ENCODE data around the gene GPC4. TPM values are rescaled to one million over a fixed set of nuclear protein-coding genes. Genes with fewer than 3 reads are reported as not detected.

The GPC4 gene
- total RNA-seq, 6 experiments from 2014 or later = not detected

DNA sequence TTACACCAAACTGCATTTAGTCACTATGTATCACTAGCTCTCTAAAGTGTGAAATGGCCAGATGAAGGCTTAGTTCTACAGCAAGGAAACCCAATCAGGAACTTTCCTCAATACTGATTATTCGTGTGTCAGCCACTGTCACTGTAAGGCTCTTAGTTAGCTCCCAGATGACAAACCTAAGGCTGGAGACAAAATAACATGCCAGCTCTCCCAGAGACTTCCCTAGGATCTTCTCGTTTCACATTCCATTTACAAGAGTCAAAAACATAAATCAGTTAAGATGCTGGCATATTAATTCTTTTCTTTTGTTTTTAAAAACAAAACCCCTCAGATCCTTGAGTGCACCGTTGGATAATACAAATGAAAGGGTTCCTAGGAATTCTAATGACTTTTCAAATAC is 109.0 kb downstream of the GPC4 start:
- Mint-ChIP-seq H3K36me3 (ENCODE audit: low read depth) (no peaks in the 10 kb centered on the region), H3K4me1 (ENCODE audit: low read depth) (no peaks in the 10 kb centered on the region), H3K9me3 (no peaks in the 10 kb centered on the region; the same call in 1 of the 2 replicates), H3K27me3 (ENCODE audit: insufficient read depth) (no peaks in the 10 kb centered on the region; the same call in 1 of the 2 replicates), H3K27ac (no peak overlapping the region), H3K4me3 (no peak overlapping the region)
- no peak for DNase-seq
- TF ChIP-seq, protein P1, sequence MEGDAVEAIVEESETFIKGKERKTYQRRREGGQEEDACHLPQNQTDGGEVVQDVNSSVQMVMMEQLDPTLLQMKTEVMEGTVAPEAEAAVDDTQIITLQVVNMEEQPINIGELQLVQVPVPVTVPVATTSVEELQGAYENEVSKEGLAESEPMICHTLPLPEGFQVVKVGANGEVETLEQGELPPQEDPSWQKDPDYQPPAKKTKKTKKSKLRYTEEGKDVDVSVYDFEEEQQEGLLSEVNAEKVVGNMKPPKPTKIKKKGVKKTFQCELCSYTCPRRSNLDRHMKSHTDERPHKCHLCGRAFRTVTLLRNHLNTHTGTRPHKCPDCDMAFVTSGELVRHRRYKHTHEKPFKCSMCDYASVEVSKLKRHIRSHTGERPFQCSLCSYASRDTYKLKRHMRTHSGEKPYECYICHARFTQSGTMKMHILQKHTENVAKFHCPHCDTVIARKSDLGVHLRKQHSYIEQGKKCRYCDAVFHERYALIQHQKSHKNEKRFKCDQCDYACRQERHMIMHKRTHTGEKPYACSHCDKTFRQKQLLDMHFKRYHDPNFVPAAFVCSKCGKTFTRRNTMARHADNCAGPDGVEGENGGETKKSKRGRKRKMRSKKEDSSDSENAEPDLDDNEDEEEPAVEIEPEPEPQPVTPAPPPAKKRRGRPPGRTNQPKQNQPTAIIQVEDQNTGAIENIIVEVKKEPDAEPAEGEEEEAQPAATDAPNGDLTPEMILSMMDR (IDR thresholded peaks at IDR 0.05) = no peak

DNA sequence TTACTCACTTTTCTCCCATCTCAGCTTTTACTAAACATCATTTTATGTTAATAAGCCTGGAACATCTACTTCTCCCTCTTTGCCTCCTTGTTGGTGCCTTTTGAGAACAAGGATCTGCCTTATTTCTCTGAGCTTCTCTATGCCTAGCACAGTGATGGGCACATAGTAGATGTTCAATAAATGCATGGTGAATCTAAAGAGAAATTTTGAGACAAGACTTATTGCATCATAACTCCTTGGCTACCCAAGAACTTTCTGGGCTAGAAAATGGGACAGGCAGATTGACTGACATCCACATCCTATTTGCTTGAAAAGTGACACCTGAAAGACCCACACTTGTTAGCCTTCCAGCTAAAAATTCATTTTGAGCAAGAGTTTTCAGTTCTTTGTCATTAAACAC is 109.9 kb downstream of the GPC4 start:
- TF ChIP-seq, protein P1 (IDR thresholded peaks at IDR 0.05) = no peak
- H3K27me3 Mint-ChIP-seq (ENCODE audit: insufficient read depth) = no peaks in the 10 kb centered on the region; the same call in 1 of the 2 replicates
- DNase-seq = no peak
- H3K4me3 Mint-ChIP-seq = no peak overlapping the region
- no peak overlapping the region for H3K27ac Mint-ChIP-seq
- H3K9me3 Mint-ChIP-seq = no peaks in the 10 kb centered on the region
- no peaks in the 10 kb centered on the region for H3K4me1 Mint-ChIP-seq (ENCODE audit: low read depth)
- no peaks in the 10 kb centered on the region for H3K36me3 Mint-ChIP-seq (ENCODE audit: low read depth)

DNA sequence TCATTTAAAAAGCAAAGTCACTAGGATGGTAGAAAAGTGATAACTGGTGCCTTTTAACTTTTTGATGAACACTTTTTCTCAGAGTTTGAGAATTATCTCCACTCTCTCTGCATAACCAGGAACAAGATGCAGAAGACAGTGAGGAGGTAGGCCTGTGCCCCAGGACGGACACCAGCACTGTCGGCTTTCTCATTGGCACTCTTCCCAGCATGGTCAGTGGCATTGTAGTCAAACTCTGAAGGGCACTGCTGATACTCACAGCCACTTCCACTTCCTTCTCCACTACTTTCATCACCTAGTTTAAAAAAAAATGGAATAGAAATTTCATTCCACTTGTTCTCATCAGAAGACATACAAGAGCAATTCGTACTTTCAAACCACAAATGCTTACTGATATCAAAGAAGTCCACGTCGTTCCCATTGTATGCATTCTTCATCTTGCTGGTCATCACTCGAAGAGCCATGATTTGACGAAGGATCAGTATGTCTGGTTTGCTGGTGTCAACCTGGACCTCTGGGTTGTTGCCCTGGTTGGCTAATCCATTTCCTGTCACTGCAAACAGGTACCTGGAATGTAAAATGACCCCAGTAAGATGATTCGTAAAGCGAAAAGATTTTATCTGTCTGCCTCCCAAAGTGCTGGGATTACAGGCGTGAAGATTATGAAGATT is 112.4 kb downstream of the GPC4 start:
- Mint-ChIP-seq H3K4me3 (no peak overlapping the region), H3K4me1 (ENCODE audit: low read depth) (no peaks in the 10 kb centered on the region), H3K9me3 (no peaks in the 10 kb centered on the region), H3K27ac (no peak overlapping the region), H3K36me3 (ENCODE audit: low read depth) (no peaks in the 10 kb centered on the region), H3K27me3 (ENCODE audit: insufficient read depth) (no peaks in the 10 kb centered on the region; the same call in 1 of the 2 replicates)
- DNase-seq = no peak
- TF ChIP-seq, protein P1 (IDR thresholded peaks at IDR 0.05) = no peak

DNA sequence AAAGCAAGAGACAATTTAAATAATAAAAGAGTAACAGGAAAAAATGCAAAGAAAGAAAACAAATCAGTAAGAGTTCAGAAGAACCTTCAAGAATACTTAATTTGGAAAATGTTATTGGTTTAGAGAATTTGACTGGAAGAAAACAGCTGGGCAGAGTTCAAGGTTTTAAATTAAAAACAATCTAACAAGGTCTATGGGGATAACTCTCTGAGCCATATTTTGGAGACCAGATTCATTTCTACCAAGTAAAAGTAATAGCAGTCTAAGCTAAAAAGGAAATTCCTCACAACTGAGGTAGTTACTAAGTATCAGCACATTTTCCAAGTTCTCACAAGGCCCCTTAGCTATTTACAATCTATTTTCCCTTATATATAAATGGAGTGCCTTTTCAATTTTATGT is 114.7 kb downstream of the GPC4 start:
- Mint-ChIP-seq H3K36me3 (ENCODE audit: low read depth) (no peaks in the 10 kb centered on the region), H3K27ac (no peak overlapping the region), H3K9me3 (no peaks in the 10 kb centered on the region)

DNA sequence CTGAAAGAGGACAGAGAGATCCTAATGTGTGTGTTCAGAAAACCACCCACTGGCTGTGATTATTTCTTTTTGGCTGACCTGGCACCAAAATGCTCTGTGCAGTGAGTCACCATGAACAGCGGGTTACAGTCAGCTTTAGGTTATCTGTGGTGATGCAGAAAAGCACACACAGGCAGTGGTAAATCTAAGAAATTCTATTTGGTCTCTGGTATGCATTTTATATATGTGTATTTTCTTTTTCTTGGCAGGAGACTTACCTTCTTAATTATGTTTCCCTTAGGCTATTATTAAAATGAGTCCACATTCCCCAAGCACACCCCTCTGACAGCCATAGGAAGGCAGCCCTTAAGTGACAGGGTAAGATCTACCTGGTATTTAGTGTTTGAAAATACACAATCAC is 118.0 kb downstream of the GPC4 start:
- TF ChIP-seq, protein P1 (IDR thresholded peaks at IDR 0.05) = no peak
- H3K27me3 Mint-ChIP-seq (ENCODE audit: insufficient read depth) = no peaks in the 10 kb centered on the region
- no peak overlapping the region for H3K27ac Mint-ChIP-seq
- DNase-seq = no peak
- H3K4me3 Mint-ChIP-seq = no peak overlapping the region
- H3K9me3 Mint-ChIP-seq = no peaks in the 10 kb centered on the region
- H3K4me1 Mint-ChIP-seq (ENCODE audit: low read depth) = no peaks in the 10 kb centered on the region
- H3K36me3 Mint-ChIP-seq (ENCODE audit: low read depth) = no peaks in the 10 kb centered on the region

More for the DNA sequence above, 114.7 kb downstream of the GPC4 start:
- TF ChIP-seq, protein P1 (IDR thresholded peaks at IDR 0.05) = no peak
- no peaks in the 10 kb centered on the region; the same call in 1 of the 2 replicates for H3K27me3 Mint-ChIP-seq (ENCODE audit: insufficient read depth)
- DNase-seq = no peak
- no peaks in the 10 kb centered on the region for H3K4me1 Mint-ChIP-seq (ENCODE audit: low read depth)
- H3K4me3 Mint-ChIP-seq = no peak overlapping the region
